Stimulated activated naive B cell treated with anti-CD40 and anti-IgM and Interleukin-4, amounts not matched to agents 10 μg/mL and 1 μg/mL and 100 μg/mL, for 72 hours (primary cell): ENCODE data around the gene CPEB4.

Source experiments
- ATAC-seq, 2 donors: fragments of 150-1000 bp; cut with Tn5 transposase; replicated peaks; 2 replicates each; pipeline ENCODE4 v1.10.0; 2021; ENCODE audit warnings: moderate library complexity in 1 of 2
- DNase-seq: peaks from one replicate; pipeline ENCODE4 v3.0.0; 2021
- H3K27ac Mint-ChIP-seq: one replicate; pipeline ENCODE4 v1.8.0; 2022; ENCODE audit warnings: mild to moderate bottlenecking, mixed read lengths
- H3K27me3 Mint-ChIP-seq, 2 donors: one replicate each; pipeline ENCODE4 v1.8.0; 2022; ENCODE audit warnings: mixed read lengths in 2 of 2
- H3K36me3 Mint-ChIP-seq, 2 donors: one replicate each; pipeline ENCODE4 v1.8.0; 2022; ENCODE audit warnings: mixed read lengths in 2 of 2, mild to moderate bottlenecking in 1 of 2
- H3K4me1 Mint-ChIP-seq, 2 donors: one replicate each; pipeline ENCODE4 v1.8.0; 2022; ENCODE audit warnings: mixed read lengths in 2 of 2, mild to moderate bottlenecking in 1 of 2
- H3K4me3 Mint-ChIP-seq, 2 donors: one replicate each; pipeline ENCODE4 v1.8.0; 2022; ENCODE audit warnings: mild to moderate bottlenecking in 2 of 2, mixed read lengths in 2 of 2, moderate library complexity in 1 of 2
- H3K9me3 Mint-ChIP-seq, 2 donors: one replicate each; pipeline ENCODE4 v1.8.0; 2022; ENCODE audit warnings: mixed read lengths in 2 of 2, mild to moderate bottlenecking in 1 of 2

CPEB4 gene

GRCh38 chr5:173853370-173854131 is 34.6 kb upstream of the CPEB4 start:
- Mint-ChIP-seq H3K9me3 (peaks cover 3 to 4% of the 10 kb centered on the region in 2 donors), H3K36me3 (peaks cover 2 to 4% of the 10 kb centered on the region in 2 donors), H3K4me1 (peaks cover 12 to 32% of the 10 kb centered on the region in 2 donors), H3K27me3 (peaks cover 6 to 29% of the 10 kb centered on the region in 2 donors), H3K27ac (no peak overlapping the region), H3K4me3 (no peak overlapping the region)
- ATAC-seq (no peak), DNase-seq (no peak)

- ATAC-seq = no peak
- DNase-seq = no peak
- Mint-ChIP-seq H3K9me3 (no peaks in the 10 kb centered on the region), H3K27ac (no peak overlapping the region), H3K4me1 (peaks cover 14 to 32% of the 10 kb centered on the region in 2 donors), H3K4me3 (no peak overlapping the region), H3K27me3 (peaks cover 18 to 44% of the 10 kb centered on the region in 2 donors), H3K36me3 (no peaks in the 10 kb centered on the region)
Measured at GRCh38 chr5:173855162-173855994, 32.8 kb upstream of the CPEB4 start.

GRCh38 chr5:173855995-173856656 is 32.0 kb upstream of the CPEB4 start:
- ATAC-seq = no peak
- no peaks in the 10 kb centered on the region for H3K9me3 Mint-ChIP-seq
- H3K27me3 Mint-ChIP-seq = peaks cover 22 to 45% of the 10 kb centered on the region in 2 donors
- no peak overlapping the region for H3K27ac Mint-ChIP-seq
- no peak for DNase-seq
- H3K4me3 Mint-ChIP-seq = no peak overlapping the region
- peaks cover 14 to 27% of the 10 kb centered on the region in 2 donors for H3K4me1 Mint-ChIP-seq
- no peaks in the 10 kb centered on the region for H3K36me3 Mint-ChIP-seq

- Mint-ChIP-seq H3K36me3 (no peaks in the 10 kb centered on the region), H3K27ac (no peak overlapping the region)
Measured at GRCh38 chr5:173857234-173857633, 30.9 kb upstream of the CPEB4 start.

GRCh38 chr5:173858021-173858669 is 30.0 kb upstream of the CPEB4 start:
- H3K9me3 Mint-ChIP-seq = no peaks in the 10 kb centered on the region
- H3K4me3 Mint-ChIP-seq = no peak overlapping the region
- H3K27ac Mint-ChIP-seq = no peak overlapping the region
- DNase-seq (no peak), ATAC-seq (no peak)
- H3K27me3 Mint-ChIP-seq = peaks cover 17 to 44% of the 10 kb centered on the region in 2 donors
- H3K4me1 Mint-ChIP-seq = peaks cover 14 to 24% of the 10 kb centered on the region in 2 donors
- no peaks in the 10 kb centered on the region for H3K36me3 Mint-ChIP-seq

More at GRCh38 chr5:173857234-173857633, 30.9 kb upstream of the CPEB4 start:
- no peaks in the 10 kb centered on the region for H3K9me3 Mint-ChIP-seq
- no peak for DNase-seq
- H3K27me3 Mint-ChIP-seq = peaks cover 22 to 40% of the 10 kb centered on the region in 2 donors
- H3K4me1 Mint-ChIP-seq = peaks cover 14 to 24% of the 10 kb centered on the region in 2 donors
- no peak for ATAC-seq
- no peak overlapping the region for H3K4me3 Mint-ChIP-seq

- ATAC-seq (no peak), DNase-seq (no peak)
- Mint-ChIP-seq H3K36me3 (no peaks in the 10 kb centered on the region), H3K4me3 (no peak overlapping the region), H3K27ac (no peak overlapping the region), H3K9me3 (no peaks in the 10 kb centered on the region), H3K27me3 (peaks cover 22 to 44% of the 10 kb centered on the region in 2 donors), H3K4me1 (peaks cover 15 to 18% of the 10 kb centered on the region in 2 donors)
Measured at GRCh38 chr5:173858670-173859407, 29.3 kb upstream of the CPEB4 start.

GRCh38 chr5:173859408-173860159 is 28.6 kb upstream of the CPEB4 start:
- ATAC-seq = no peak
- H3K9me3 Mint-ChIP-seq = no peaks in the 10 kb centered on the region
- H3K27me3 Mint-ChIP-seq = peaks cover 22 to 50% of the 10 kb centered on the region in 2 donors
- H3K4me1 Mint-ChIP-seq = peaks cover 18 to 21% of the 10 kb centered on the region in 2 donors
- no peak for DNase-seq
- no peak overlapping the region for H3K27ac Mint-ChIP-seq
- H3K4me3 Mint-ChIP-seq = no peak overlapping the region
- H3K36me3 Mint-ChIP-seq = no peaks in the 10 kb centered on the region

GRCh38 chr5:173862047-173862477 is 26.1 kb upstream of the CPEB4 start:
- Mint-ChIP-seq H3K4me1 (peaks cover 8 to 16% of the 10 kb centered on the region in 2 donors), H3K27ac (no peak overlapping the region), H3K9me3 (peaks cover 0 to 2% of the 10 kb centered on the region in 2 donors), H3K36me3 (no peaks in the 10 kb centered on the region), H3K4me3 (no peak overlapping the region), H3K27me3 (peaks cover 22 to 46% of the 10 kb centered on the region in 2 donors)
- DNase-seq (no peak), ATAC-seq (no peak)

- H3K36me3 Mint-ChIP-seq = no peaks in the 10 kb centered on the region
- no peak overlapping the region for H3K27ac Mint-ChIP-seq
Measured at GRCh38 chr5:173863359-173863758, 24.8 kb upstream of the CPEB4 start.

GRCh38 chr5:173864126-173865050 is 23.8 kb upstream of the CPEB4 start:
- H3K4me3 Mint-ChIP-seq = no peak overlapping the region
- ATAC-seq = no peak
- H3K27me3 Mint-ChIP-seq = peaks cover 20 to 41% of the 10 kb centered on the region in 2 donors
- H3K4me1 Mint-ChIP-seq = peaks cover 12 to 16% of the 10 kb centered on the region in 2 donors
- peaks cover 0 to 4% of the 10 kb centered on the region in 2 donors for H3K9me3 Mint-ChIP-seq
- no peak for DNase-seq
- no peak overlapping the region for H3K27ac Mint-ChIP-seq
- H3K36me3 Mint-ChIP-seq = no peaks in the 10 kb centered on the region

More at GRCh38 chr5:173863359-173863758, 24.8 kb upstream of the CPEB4 start:
- Mint-ChIP-seq H3K4me3 (no peak overlapping the region), H3K27me3 (peaks cover 22 to 46% of the 10 kb centered on the region in 2 donors), H3K9me3 (peaks cover 0 to 4% of the 10 kb centered on the region in 2 donors), H3K4me1 (peaks cover 8 to 16% of the 10 kb centered on the region in 2 donors)
- no peak for DNase-seq
- ATAC-seq = no peak

GRCh38 chr5:173866243-173866857 is 21.8 kb upstream of the CPEB4 start:
- no peaks in the 10 kb centered on the region for H3K36me3 Mint-ChIP-seq
- H3K4me3 Mint-ChIP-seq = no peak overlapping the region
- peaks cover 0 to 4% of the 10 kb centered on the region in 2 donors for H3K9me3 Mint-ChIP-seq
- no peak overlapping the region for H3K27ac Mint-ChIP-seq
- H3K4me1 Mint-ChIP-seq = peaks cover 10 to 16% of the 10 kb centered on the region in 2 donors
- ATAC-seq (no peak), DNase-seq (no peak)
- peaks cover 6 to 26% of the 10 kb centered on the region in 2 donors for H3K27me3 Mint-ChIP-seq
